Activated CD4-positive, alpha-beta T cell treated with anti-CD3 and anti-CD28 coated beads, Interleukin-2, amount 50 U/mL, for 48 hours (primary cell): Measurements from ENCODE around the gene GSTA3.
"Not testable (repeated sequence)": the region's sequence is repeated elsewhere in the genome, so short reads cannot be mapped to it uniquely, and the experiment has no call there.

Experiments used
- DNase-seq, 2 experiments: peaks; one replicate each; pipeline ENCODE4 v3.0.0-alpha.2; 2020

Gene GSTA3

DNA sequence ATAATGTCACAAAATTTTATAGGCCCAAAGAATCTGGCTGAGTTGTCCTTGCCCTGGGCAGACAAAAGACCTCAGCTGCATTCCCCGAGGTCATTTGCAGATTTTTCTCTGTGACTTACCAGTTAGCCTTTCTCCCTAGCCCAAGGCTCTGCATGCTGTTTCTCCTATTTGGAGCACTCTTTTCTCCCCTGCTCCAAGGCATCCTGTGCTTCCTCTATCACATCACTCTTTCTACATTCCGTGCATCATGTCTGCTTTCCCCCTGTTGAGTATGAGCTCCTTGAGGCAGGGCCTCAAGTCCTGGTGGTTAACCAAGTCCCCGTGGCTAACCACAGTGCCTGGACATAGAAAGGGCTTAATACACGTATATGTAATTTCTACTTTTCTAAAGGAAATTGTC, 593 bp upstream of the GSTA3 start:
- DNase-seq, result no peak

GRCh38 chr6:52909131-52909530, 367 bp downstream of the GSTA3 start:
- no peak for DNase-seq

- DNase-seq, result no peak
These were observed 972 bp downstream of the GSTA3 start for GRCh38 chr6:52908526-52908925.

DNA sequence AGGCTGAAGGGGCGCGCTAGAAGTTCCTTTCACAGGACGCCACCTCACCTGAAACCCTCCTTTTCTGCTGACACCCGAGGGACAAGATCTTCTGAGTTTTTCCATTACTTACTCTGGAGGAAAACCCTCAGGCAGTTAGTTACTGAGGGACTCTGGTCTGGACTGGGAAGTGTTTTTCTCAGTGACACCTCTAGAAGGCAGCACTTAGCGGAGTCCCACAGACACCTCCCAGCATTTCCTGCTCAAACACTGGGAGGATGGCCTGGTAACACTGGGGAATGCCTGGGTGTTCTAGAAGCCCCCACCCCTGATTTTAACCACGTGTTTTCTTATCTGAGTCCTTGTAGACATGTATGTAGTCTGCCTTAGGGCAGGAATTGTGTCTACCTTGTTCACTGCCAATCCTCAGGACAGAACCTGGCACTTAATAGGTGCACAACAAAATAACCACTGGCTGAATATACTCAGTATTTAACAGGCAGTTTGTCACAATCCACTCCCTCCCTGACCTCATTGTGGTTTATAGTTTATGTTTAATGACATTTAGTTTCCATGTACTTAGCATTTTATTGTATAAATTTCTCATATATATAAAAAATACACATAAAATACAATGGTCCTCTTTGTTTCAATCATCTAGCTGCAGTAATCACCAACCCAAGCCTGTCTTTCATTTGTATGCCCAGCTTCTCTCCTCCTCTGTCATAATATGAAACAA, 4.8 kb downstream of the GSTA3 start:
- DNase-seq, result peak in 1 of 2 experiments; percentile 9

DNA sequence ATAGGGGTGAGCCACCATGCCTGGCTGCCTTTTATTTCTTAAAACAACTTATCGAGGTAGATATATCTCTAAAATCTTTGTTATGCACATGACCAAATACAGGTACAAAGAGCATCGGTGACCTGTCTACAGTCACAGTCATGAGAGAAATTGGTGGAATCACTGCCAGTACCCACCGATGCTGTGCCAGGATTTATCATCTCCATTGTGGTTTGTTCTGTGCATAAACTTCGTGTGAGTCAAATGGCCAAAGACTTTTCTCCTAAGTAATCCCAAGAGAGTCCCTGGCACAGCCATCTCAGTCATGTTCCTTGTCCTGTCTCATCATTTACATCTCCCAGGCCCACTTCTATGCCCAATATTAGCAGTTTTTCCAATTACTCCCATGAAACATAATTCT, 9.0 kb downstream of the GSTA3 start:
- DNase-seq, result no peak

- not testable (repeated sequence) for DNase-seq
These were observed 13.7 kb downstream of the GSTA3 start for GRCh38 chr6:52895790-52896189.

GRCh38 chr6:52894285-52894684, 15.2 kb downstream of the GSTA3 start:
- no peak for DNase-seq

GRCh38 chr6:52893803-52894202, 15.7 kb downstream of the GSTA3 start:
- DNase-seq, result no peak

GRCh38 chr6:52893221-52893620, 16.3 kb downstream of the GSTA3 start:
- DNase-seq, result no peak

DNA sequence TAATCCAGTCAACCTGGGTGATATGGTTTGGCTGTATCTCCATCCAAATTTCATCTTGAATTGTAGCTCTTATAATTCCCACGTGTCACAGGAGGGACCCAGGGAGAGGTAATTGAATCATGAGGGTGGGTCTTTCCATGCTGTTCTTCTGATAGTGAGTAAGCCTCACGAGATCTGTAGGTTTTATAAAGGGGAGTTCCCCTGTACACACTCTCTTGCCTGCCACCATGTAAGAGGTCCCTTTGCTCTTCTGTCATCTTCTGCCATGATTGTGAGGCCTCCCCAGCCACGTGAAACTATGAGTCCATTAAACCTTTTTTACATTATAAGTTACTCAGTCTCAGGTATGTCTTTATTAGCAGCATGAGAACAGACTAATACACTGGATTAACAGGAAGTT, 19.5 kb downstream of the GSTA3 start:
- DNase-seq, result no peak

DNA sequence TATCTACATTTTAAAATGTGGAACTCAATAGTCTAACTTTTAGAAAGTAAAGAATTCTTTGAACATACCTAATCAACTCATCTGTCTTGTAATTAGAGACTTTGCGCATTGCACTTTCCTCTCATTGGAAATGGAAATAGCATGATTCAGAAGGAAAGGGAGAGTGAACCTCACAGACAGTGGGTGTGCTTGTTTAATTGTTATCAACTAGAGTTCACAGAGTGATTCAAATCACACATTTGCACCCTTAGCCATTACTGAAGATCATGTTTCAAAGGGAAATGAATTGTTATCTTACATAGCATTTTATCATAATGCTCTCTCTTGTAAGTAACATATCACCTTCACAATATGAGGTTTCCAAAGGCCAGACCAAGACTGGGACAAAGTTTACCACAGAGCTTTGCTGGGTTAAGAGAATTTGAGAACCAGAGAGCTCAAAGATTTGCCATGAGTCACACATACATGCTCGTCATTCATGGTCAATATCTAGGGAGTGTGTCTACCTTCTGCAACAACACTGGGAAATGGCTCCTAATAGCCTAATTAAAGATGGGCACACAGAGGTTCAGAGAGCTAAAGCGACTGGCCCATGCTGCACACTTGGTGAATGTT, 21.5 kb downstream of the GSTA3 start:
- DNase-seq, result no peak

DNA sequence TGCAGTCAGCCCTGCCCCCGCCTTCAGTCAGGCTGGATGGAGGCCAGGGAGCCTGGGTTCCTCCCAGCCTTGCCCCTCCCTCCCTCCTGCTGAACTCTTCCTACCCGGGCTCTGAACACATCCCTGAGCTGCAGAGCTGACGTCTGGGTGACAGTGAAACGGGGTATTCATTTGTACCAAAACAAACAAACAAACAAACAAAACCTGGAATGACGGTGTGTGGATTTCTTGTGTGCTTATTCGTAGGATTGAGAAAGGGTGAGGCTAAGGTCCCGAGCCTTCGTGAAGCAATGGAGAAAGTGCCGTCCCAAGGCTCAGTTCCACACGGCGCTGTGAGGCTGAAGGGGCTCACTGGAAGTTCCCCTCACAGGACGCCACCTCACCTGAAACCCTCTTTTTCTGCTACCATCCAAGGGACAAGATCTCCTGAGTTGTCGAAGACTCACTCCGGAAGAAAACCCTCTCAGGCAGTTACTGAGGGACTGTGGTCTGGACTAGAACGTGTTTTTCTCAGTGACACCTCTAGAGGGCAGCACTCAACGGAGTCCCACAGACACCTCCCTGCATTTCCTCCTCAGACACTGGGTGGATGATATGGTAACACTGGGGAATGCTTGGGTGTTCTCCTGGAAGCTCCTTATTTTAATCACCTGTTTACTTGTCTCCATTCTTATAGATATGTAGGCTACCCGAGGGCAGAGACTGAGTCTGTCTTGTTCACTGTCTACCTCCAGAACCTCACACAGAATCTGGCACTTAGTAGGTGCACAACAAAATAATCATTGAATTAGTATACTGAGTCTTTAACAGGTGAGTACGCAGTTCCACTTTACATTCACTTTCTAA, 27.3 kb downstream of the GSTA3 start:
- DNase-seq, result peak; percentile 66 to 78

- no peak for DNase-seq
These were observed 27.9 kb downstream of the GSTA3 start for GRCh38 chr6:52881662-52881995.

- DNase-seq, result no peak
These were observed 31.7 kb downstream of the GSTA3 start for GRCh38 chr6:52877786-52878185.

- no peak for DNase-seq
These were observed 32.3 kb downstream of the GSTA3 start for GRCh38 chr6:52877168-52877567.

DNA sequence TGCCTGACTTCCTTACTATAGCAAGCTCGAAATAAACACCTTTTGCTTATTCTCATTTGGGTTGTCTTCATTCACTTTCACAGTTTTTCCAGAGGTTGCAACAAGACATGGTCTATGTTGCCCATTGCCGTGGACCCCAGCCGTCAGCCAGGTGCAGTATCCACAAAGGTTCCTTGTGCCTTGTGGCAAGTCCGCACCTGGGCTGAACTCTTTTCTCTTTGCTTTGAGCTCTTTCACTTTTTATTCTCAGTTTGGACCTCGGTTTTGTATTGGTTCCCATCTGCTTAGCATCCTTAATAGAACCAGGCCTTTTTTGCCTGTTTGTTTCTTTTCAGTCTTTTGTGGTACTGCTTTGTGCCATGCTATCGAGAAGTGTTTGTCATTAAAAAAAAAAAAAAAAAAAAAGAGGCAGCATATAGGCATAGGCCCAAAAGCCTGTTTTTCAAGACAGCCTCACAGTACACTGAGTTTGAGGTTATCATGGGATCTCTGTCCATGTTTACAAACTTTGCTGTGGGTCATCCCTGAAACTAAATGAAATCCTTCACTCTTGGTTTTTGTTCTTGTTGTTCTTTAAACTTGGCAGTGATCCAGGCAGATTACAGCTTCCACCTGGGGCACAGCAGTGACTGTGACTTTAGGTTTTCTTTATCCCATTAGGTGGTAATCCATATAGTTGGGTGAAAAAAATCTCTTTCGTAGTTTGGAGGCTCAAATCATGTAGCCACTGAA, 33.3 kb downstream of the GSTA3 start:
- DNase-seq, result no peak

GRCh38 chr6:52872031-52872430, 37.5 kb downstream of the GSTA3 start:
- no peak for DNase-seq

DNA sequence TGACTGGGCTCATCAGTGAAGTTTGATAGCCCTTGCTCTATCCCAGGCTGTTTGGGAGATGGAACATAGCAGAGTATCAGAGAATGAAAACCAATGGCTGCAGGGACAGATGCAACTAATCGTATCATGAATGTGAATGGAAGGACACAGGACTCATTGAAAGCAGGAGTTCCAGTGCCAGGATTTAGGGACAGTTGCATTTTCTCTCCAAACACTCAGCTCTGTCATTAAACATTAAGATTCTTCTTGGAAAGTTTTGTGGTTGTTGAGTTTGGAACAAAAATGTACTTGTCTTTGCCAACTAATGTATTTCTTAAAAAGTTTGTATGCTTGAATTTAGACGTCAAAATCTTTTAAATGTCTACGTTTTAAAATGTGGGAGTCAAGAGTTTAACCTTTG, 37.9 kb downstream of the GSTA3 start:
- DNase-seq, result no peak

- DNase-seq, result not testable (repeated sequence)
These were observed 39.0 kb downstream of the GSTA3 start for GRCh38 chr6:52870335-52871091.

DNA sequence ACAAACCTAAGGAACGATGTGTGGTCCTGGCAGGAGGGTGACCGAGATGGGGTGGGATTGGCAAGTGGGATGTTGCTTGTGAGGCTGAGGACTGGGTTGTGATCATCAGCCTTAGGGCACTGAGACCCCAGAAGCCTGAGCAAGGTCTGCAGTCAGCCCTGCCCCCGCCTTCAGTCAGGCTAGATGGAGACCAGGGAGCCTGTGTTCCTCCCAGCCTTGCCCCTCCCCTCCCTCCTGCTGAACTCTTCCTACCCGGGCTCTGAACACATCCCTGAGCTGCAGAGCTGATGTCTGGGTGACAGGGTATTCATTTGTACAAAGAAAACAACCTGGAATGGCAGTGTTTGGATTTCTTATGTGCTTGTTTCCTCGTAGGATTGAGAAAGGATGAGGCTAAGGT, 40.6 kb downstream of the GSTA3 start:
- DNase-seq, result not testable (repeated sequence)

DNA sequence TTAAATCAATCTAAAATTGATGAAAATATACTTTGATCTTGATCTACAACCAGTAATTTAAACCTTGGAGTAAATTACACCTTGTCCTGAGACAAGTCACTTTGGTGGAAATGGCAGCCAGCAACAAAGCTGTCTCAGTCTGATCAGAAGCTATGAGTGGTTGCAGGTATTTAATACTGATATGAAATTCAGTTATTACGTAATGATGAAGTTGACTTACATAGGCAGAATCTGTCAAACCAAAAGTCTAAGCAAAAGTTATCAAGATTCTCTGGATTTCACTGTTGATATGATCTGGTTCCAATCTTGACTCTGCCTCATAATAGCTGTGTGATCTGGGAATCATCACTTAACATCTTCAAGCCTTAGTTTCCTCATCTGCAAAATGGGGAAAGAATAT, 41.3 kb downstream of the GSTA3 start:
- no peak for DNase-seq

GRCh38 chr6:52861151-52861550, 48.3 kb downstream of the GSTA3 start:
- not testable (repeated sequence) for DNase-seq

- no peak for DNase-seq
These were observed 51.1 kb downstream of the GSTA3 start for GRCh38 chr6:52858416-52858815.
